PFSK-1 (cell line): ENCODE results near the gene PHKA2.

Experiments used
- FOXP2 ChIP-seq: optimal IDR thresholded peaks from 2 replicates; pipeline ENCODE3; 2011; ENCODE audit warnings: borderline replicate concordance, control low read depth, inconsistent platforms; ENCODE audit not compliant: insufficient read depth; ENCODE audit errors: extremely low read length, extremely low read depth
- POLR2AphosphoS5 ChIP-seq: IDR thresholded peaks from 2 replicates; pipeline ENCODE4 v1.6.1; 2012; ENCODE audit warnings: low read depth, mild to moderate bottlenecking, control low read depth, low read length, moderate library complexity
- TF ChIP-seq, protein P1 (sequence below), 2 experiments: IDR thresholded peaks; 2 replicates each; pipeline versions ENCODE4 v1.6.1 to v1.8.0; 2011 to 2012; ENCODE audit warnings: low read depth in 2 of 2, low read length in 2 of 2, control low read depth in 1 of 2, inconsistent platforms in 1 of 2, mild to moderate bottlenecking in 1 of 2, moderate library complexity in 1 of 2; ENCODE audit not compliant: insufficient read depth in 1 of 2

GRCh38 chrX:19017271-19017670, 33.4 kb upstream of the PHKA2 start:
- no peak for TF ChIP-seq FOXP2
- no peak for TF ChIP-seq POLR2AphosphoS5
- TF ChIP-seq, protein P1, sequence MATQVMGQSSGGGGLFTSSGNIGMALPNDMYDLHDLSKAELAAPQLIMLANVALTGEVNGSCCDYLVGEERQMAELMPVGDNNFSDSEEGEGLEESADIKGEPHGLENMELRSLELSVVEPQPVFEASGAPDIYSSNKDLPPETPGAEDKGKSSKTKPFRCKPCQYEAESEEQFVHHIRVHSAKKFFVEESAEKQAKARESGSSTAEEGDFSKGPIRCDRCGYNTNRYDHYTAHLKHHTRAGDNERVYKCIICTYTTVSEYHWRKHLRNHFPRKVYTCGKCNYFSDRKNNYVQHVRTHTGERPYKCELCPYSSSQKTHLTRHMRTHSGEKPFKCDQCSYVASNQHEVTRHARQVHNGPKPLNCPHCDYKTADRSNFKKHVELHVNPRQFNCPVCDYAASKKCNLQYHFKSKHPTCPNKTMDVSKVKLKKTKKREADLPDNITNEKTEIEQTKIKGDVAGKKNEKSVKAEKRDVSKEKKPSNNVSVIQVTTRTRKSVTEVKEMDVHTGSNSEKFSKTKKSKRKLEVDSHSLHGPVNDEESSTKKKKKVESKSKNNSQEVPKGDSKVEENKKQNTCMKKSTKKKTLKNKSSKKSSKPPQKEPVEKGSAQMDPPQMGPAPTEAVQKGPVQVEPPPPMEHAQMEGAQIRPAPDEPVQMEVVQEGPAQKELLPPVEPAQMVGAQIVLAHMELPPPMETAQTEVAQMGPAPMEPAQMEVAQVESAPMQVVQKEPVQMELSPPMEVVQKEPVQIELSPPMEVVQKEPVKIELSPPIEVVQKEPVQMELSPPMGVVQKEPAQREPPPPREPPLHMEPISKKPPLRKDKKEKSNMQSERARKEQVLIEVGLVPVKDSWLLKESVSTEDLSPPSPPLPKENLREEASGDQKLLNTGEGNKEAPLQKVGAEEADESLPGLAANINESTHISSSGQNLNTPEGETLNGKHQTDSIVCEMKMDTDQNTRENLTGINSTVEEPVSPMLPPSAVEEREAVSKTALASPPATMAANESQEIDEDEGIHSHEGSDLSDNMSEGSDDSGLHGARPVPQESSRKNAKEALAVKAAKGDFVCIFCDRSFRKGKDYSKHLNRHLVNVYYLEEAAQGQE (IDR thresholded peaks at IDR 0.05; ENCODE audit: insufficient read depth in 1 of 2, low read depth in 2 of 2, low read length in 2 of 2), result no peak
